ENCODE results near the gene GUK1. TPM values are rescaled to one million over a fixed set of nuclear protein-coding genes. Genes with fewer than 3 reads are reported as not detected.
"Not testable (repeated sequence)": the region's sequence is repeated elsewhere in the genome, so short reads cannot be mapped to it uniquely, and the experiment has no call there.

The GUK1 gene
- total RNA-seq, 4 donors from 2014 or later: 124 to 406 (median 289) TPM

DNA sequence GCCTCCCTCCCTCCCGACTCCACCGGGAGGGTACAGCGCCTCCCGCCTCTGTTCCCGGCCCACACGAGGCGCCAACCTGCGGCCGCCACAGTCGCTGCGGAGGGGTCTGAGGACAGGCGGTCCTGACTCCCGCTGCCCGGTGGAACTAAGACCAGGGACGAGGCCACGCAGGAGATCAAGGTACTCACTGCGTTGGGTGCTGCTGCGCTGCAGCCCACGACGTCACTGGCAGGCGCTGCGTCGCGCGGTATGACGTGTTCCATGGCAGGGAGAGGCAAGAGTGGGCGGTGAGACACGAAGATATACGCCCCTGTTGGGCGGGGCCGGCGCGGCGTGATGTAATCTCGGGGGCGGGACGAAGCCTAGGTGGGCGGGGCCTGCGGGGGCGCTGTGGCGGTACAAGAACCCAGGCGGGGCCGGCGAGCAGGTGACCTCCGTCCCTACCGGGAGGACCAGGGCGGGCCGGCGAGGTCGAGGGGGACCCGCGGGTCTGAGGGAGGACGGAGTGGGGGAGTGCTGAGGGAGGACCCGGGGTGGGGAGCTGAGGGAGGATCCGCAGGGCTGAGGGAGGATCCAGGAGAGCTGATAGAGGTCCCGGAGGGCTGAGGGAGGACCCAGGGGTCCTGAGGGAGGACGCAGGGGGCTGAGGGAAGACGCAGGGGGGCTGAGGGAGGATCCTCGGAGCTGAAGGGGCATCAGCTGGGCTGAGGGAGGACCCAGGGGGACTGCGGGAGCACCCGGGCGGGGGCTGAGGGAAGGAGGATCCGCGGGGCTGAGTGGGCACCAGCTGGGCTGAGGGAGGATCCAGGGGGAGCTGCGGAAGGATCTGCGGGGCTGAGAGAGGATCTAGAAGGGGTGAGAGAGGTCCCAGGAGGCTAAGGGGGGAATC is 30.8 kb upstream of the GUK1 start, which contains the start of gene MRPL55:
MRPL55 (minus strand) TSS at position 227 of the 889 bp plus-strand sequence. CDS start 1,039 bp downstream, outside the sequence.
- H3K4me1 ChIP-seq: peaks cover 0 to 12% of the 10 kb centered on the region in 2 donors
- TF ChIP-seq POLR2A (IDR thresholded peaks at IDR 0.05): peak; percentile 93 to 96
- TF ChIP-seq, protein P1, sequence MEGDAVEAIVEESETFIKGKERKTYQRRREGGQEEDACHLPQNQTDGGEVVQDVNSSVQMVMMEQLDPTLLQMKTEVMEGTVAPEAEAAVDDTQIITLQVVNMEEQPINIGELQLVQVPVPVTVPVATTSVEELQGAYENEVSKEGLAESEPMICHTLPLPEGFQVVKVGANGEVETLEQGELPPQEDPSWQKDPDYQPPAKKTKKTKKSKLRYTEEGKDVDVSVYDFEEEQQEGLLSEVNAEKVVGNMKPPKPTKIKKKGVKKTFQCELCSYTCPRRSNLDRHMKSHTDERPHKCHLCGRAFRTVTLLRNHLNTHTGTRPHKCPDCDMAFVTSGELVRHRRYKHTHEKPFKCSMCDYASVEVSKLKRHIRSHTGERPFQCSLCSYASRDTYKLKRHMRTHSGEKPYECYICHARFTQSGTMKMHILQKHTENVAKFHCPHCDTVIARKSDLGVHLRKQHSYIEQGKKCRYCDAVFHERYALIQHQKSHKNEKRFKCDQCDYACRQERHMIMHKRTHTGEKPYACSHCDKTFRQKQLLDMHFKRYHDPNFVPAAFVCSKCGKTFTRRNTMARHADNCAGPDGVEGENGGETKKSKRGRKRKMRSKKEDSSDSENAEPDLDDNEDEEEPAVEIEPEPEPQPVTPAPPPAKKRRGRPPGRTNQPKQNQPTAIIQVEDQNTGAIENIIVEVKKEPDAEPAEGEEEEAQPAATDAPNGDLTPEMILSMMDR (IDR thresholded peaks at IDR 0.05): peak in 2 of 4 experiments; percentile 14 to 19
- peak within 1 kb of the TSS; percentile 94 to 97 for H3K27ac ChIP-seq
- DNase-seq: peak; percentile 97 to 100
- intact Hi-C loops (cut with DNase I; ENCODE audit: low total_unique reads): no loop called here
- H3K27me3 ChIP-seq: no peaks in the 10 kb centered on the region
- H3K4me3 ChIP-seq: peak within 1 kb of the TSS; percentile 71 to 82
- no peaks in the 10 kb centered on the region for H3K9me3 ChIP-seq
- no peaks in the 10 kb centered on the region for H3K36me3 ChIP-seq

DNA sequence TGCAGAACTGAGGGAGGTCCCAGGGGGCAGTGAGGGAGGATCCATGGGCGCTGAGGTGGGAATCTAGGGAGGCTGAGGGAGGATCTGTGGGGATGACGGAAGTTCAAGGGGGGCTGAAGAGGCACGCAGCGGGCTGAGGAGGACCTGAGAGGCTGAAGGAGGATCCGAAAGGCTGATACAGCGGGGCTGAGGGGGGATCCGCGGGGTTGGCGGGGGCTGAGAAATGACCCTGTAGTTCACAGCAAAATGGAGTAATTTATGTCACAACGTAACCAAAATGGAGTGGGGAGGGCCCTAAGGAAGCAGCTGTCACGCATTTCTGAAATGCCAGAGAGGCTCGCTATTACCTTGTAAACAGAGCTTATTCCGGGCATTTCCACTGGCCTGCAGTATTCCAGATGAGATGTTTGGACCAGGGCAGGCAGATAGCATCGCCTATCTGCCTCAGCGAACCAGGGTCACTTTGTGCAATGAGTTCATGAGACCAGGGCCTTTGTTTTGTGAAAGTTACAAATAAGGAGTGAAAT is 30.1 kb upstream of the GUK1 start:
- Histone ChIP-seq H3K27me3 (no peaks in the 10 kb centered on the region), H3K9me3 (no peaks in the 10 kb centered on the region), H3K4me3 (peak overlapping the region; percentile 71 to 82), H3K27ac (peak overlapping the region; percentile 94 to 97), H3K36me3 (no peaks in the 10 kb centered on the region), H3K4me1 (peaks cover 0 to 12% of the 10 kb centered on the region in 2 donors)
- TF ChIP-seq POLR2A (IDR thresholded peaks at IDR 0.05): no peak
- TF ChIP-seq, protein P1 (IDR thresholded peaks at IDR 0.05): no peak
- DNase-seq: peak in 1 of 2 donors; percentile 52
- intact Hi-C loops (cut with DNase I; ENCODE audit: low total_unique reads): no loop called here

DNA sequence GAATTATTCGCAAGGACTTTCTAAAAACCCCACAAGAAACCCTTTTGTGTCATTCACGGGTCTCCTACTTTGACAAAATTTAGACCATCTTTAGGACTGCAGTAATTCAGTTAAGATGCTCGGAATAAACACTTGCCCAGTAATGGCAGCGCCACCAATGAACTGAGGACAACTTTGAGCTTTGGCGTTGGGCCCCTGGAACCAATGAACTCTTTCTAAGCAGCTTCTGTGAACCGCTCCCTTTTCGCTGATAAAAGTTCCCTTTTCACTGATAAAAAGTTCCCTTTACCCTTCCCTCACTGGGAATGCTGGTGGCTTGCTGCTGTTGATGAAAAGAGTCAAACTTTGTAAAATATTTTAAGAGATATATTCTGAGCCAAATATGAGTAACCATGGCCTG is 29.5 kb upstream of the GUK1 start:
- intact Hi-C loops (cut with DNase I; ENCODE audit: low total_unique reads): no loop called here
- Histone ChIP-seq H3K9me3 (no peaks in the 10 kb centered on the region), H3K27ac (peak overlapping the region; percentile 94 to 97), H3K36me3 (no peaks in the 10 kb centered on the region), H3K4me3 (peak overlapping the region in 1 of 2 donors; percentile 71), H3K27me3 (no peaks in the 10 kb centered on the region), H3K4me1 (peaks cover 0 to 12% of the 10 kb centered on the region in 2 donors)
- DNase-seq: no peak
- TF ChIP-seq POLR2A (IDR thresholded peaks at IDR 0.05): no peak
- TF ChIP-seq, protein P1 (IDR thresholded peaks at IDR 0.05): no peak

DNA sequence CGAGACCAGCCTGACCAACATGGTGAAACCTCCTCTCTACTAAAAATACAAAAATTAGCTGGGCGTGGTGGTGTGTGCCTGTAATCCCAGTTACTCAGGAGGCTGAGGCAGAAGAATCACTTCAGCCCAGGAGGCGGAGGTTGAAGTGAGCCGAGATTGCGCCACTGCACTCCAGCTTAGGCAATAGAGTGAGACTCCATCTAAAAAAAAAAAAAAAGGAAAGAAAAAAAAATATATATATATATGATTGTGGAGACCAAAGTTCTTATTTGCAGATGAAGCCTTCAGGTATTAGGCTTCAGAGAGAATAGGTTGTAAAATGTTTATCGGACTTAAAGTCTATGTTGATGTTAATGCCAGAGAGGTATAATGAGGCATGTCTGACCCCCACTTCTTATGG is 28.8 kb upstream of the GUK1 start:
- peaks cover 0 to 12% of the 10 kb centered on the region in 2 donors for H3K4me1 ChIP-seq
- H3K27ac ChIP-seq; H3K36me3 ChIP-seq; H3K4me3 ChIP-seq; DNase-seq; intact Hi-C loops (cut with DNase I; ENCODE audit: low total_unique reads); H3K9me3 ChIP-seq; H3K27me3 ChIP-seq: not testable (repeated sequence)

DNA sequence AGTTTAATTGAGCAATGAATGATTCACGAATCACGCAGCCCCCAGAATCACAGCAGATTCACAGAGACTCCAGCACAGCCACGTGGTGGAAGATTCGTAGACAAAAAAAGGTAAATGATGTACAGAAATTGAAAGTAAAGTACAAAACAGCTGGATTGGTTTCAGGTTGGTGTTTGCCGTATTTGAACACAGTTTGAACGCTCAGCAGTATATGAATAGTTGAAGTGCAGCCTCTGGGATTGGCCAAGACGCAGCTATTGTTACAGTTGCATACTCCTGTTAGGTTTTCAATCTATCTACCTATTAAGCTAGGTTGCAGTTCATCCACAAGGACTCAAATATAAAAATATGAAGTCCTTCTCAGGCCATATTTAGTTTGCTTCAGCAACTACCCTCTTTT is 27.9 kb upstream of the GUK1 start:
- Histone ChIP-seq H3K36me3 (no peaks in the 10 kb centered on the region), H3K9me3 (no peaks in the 10 kb centered on the region), H3K27me3 (no peaks in the 10 kb centered on the region), H3K27ac (no peak overlapping the region), H3K4me1 (peaks cover 0 to 12% of the 10 kb centered on the region in 2 donors), H3K4me3 (no peak overlapping the region)
- no peak for TF ChIP-seq POLR2A (IDR thresholded peaks at IDR 0.05)
- TF ChIP-seq, protein P1 (IDR thresholded peaks at IDR 0.05): no peak
- no peak for DNase-seq
- intact Hi-C loops (cut with DNase I; ENCODE audit: low total_unique reads): no loop called here

Data from uterus (tissue), 4 donors.